SK-N-SH treated with all-trans-retinoic acid at 6 μM for 48 hours (cell line): ENCODE data around the gene DNHD1.

Source experiments
- CREB5 ChIP-seq: fragments of 250-450 bp; sonication (Bioruptor Pico); IDR thresholded peaks from 2 replicates; pipeline ENCODE4 v1.5.1; 2020; ENCODE audit warnings: low read depth, mild to moderate bottlenecking, moderate library complexity
- PATZ1 ChIP-seq: fragments of 250-450 bp; sonication (Bioruptor Pico); IDR thresholded peaks from 2 replicates; pipeline ENCODE4 v1.8.0; 2020; ENCODE audit warnings: mild to moderate bottlenecking, moderate library complexity, borderline replicate concordance
- PPARA ChIP-seq: fragments of 250-450 bp; sonication (Bioruptor Pico); IDR thresholded peaks from 2 replicates; pipeline ENCODE4 v1.5.0; 2020; ENCODE audit warnings: mild to moderate bottlenecking, borderline replicate concordance
- ZFP3 ChIP-seq: fragments of 250-450 bp; sonication (Bioruptor Pico); IDR thresholded peaks from 2 replicates; pipeline ENCODE4 v1.5.0; 2020; ENCODE audit warnings: mild to moderate bottlenecking, moderate library complexity
- ZFP30 ChIP-seq: fragments of 450-650 bp; formaldehyde crosslinking; IDR thresholded peaks from 2 replicates; pipeline ENCODE4 v1.5.0; 2022; ENCODE audit warnings: mild to moderate bottlenecking, moderate library complexity

GRCh38 chr11:6520265-6520664, 23.2 kb downstream of the DNHD1 start:
- TF ChIP-seq PATZ1 (CRISPR knock-in tag): no peak
- TF ChIP-seq CREB5 (CRISPR knock-in tag): no peak
- TF ChIP-seq ZFP3 (CRISPR knock-in tag): no peak
- TF ChIP-seq ZFP30 (CRISPR knock-in tag): no peak
- no peak for TF ChIP-seq PPARA
